Naive thymus-derived CD4-positive, alpha-beta T cell (primary cell): ENCODE measurements around the gene MED13L. TPM values are rescaled to one million over a fixed set of nuclear protein-coding genes. Genes with fewer than 3 reads are reported as not detected.
A peak's percentile ranks its signal among the peaks of the same experiment; 100 is the strongest.

Experiments
- ATAC-seq: fragments of 150-1000 bp; cut with Tn5 transposase; 2 replicates; pipeline ENCODE4 v1.10.0; 2021; ENCODE audit warnings: mild to moderate bottlenecking, moderate library complexity
- CTCF ChIA-PET: fragments of 350-600 bp; sonication (Branson Sonifier 250); formaldehyde crosslinking; loops from one replicate; lab custom pipeline; 2021; ENCODE audit warnings: antibody characterized with exemption; lab: Charles Lee
- POLR2A ChIA-PET: fragments of 350-600 bp; sonication (Branson Sonifier 250); formaldehyde crosslinking; loops from one replicate; lab custom pipeline; 2021; ENCODE audit warnings: antibody characterized with exemption, inconsistent platforms; lab: Charles Lee
- DNase-seq, 9 donors: peaks; one replicate each; pipeline versions ENCODE4 v3.0.0 to v3.0.0-alpha.2; 2020 to 2022; ENCODE audit warnings: mixed read lengths in 1 of 9
- H3K27ac ChIP-seq: one replicate; pipeline ENCODE4 v1.7.0; 2013; ENCODE audit warnings: mild to moderate bottlenecking, low read depth, low read length, moderate library complexity
- H3K27me3 ChIP-seq, 2 donors: one replicate each; pipeline ENCODE4 v1.7.0; 2013; ENCODE audit warnings: low read length in 2 of 2, mild to moderate bottlenecking in 2 of 2, moderate library complexity in 2 of 2; ENCODE audit not compliant: control insufficient read depth in 2 of 2, insufficient read depth in 2 of 2
- H3K36me3 ChIP-seq, 3 experiments: 1 replicate in 2 of 3; 2 replicates in 1 of 3; pipeline ENCODE4 v1.7.0; 2013; ENCODE audit warnings: low read length in 3 of 3, mild to moderate bottlenecking in 3 of 3, moderate library complexity in 1 of 3; ENCODE audit not compliant: insufficient read depth in 3 of 3, control insufficient read depth in 2 of 3
- H3K4me1 ChIP-seq, 2 donors: one replicate each; pipeline ENCODE4 v1.7.0; 2013; ENCODE audit warnings: low read length in 2 of 2, mild to moderate bottlenecking in 2 of 2, moderate library complexity in 1 of 2; ENCODE audit not compliant: control insufficient read depth in 2 of 2, insufficient read depth in 2 of 2
- H3K4me3 ChIP-seq: 2 replicates; pipeline ENCODE4 v1.7.0; 2013; ENCODE audit warnings: mild to moderate bottlenecking, low read length
- H3K9me3 ChIP-seq, 3 experiments: 1 replicate in 2 of 3; 2 replicates in 1 of 3; pipeline ENCODE4 v1.7.0; 2013; ENCODE audit warnings: low read length in 3 of 3; ENCODE audit not compliant: control insufficient read depth in 2 of 3
- H3K27ac Mint-ChIP-seq, 9 donors: one replicate each; pipeline ENCODE4 v1.8.0; 2020 to 2022; ENCODE audit warnings: mixed read lengths in 9 of 9, mild to moderate bottlenecking in 8 of 9, moderate library complexity in 5 of 9, inconsistent platforms in 2 of 9
- H3K27me3 Mint-ChIP-seq, 5 donors: one replicate each; pipeline ENCODE4 v1.8.0; 2021 to 2022; ENCODE audit warnings: mixed read lengths in 5 of 5, mild to moderate bottlenecking in 1 of 5
- H3K36me3 Mint-ChIP-seq, 5 donors: one replicate each; pipeline ENCODE4 v1.8.0; 2020 to 2022; ENCODE audit warnings: mixed read lengths in 5 of 5, mild to moderate bottlenecking in 3 of 5, inconsistent platforms in 1 of 5
- H3K4me1 Mint-ChIP-seq, 7 donors: one replicate each; pipeline ENCODE4 v1.8.0; 2020 to 2022; ENCODE audit warnings: mixed read lengths in 7 of 7, mild to moderate bottlenecking in 3 of 7, inconsistent platforms in 1 of 7
- H3K4me3 Mint-ChIP-seq, 10 donors: one replicate each; pipeline ENCODE4 v1.8.0; 2020 to 2022; ENCODE audit warnings: mild to moderate bottlenecking in 10 of 10, mixed read lengths in 10 of 10, moderate library complexity in 6 of 10, inconsistent platforms in 2 of 10
- H3K9me3 Mint-ChIP-seq, 11 donors: one replicate each; pipeline ENCODE4 v1.8.0; 2020 to 2022; ENCODE audit warnings: mixed read lengths in 11 of 11, mild to moderate bottlenecking in 4 of 11, inconsistent platforms in 1 of 11, moderate library complexity in 1 of 11
- intact Hi-C, 2 donors: fragments of 100-400 bp; cut with micrococcal nuclease; formaldehyde crosslinking; loops; one replicate each; pipeline ENCODE4 v1.15.1; 2023
- polyA plus RNA-seq, 2 donors: library from polyadenylated mRNA; unstranded; fragments of 300-500 nt; fragmentation: Illumina TruSeq; gene quantifications; one replicate each; pipeline ENCODE4 v1.2.3, GENCODE V29; 2021
- total RNA-seq, 6 experiments: library from RNA in 5 of 6; stranded (reverse) in 5 of 6; gene quantifications; 1 replicate in 5 of 6; 2 replicates in 1 of 6; pipeline ENCODE4 v1.2.3 and lab custom pipeline; 2021 to 2026

The MED13L gene
- total and polyA plus RNA-seq, 7 experiments from 2014 or later = 8.3 to 283 (median 155) TPM

GRCh38 chr12:116299665-116300328 is 22.3 kb upstream of the MED13L start:
- CTCF ChIA-PET = no interaction called here
- H3K4me1 Mint-ChIP-seq = peaks cover 0 to 11% (median 0%) of the 10 kb centered on the region in 7 donors

GRCh38 chr12:116299064-116299463 is 21.6 kb upstream of the MED13L start:
- Histone ChIP-seq H3K27ac (no peak overlapping the region), H3K9me3 (no peaks in the 10 kb centered on the region), H3K36me3 (no peaks in the 10 kb centered on the region), H3K4me1 (no peaks in the 10 kb centered on the region), H3K27me3 (no peaks in the 10 kb centered on the region), H3K4me3 (no peak overlapping the region)
- Mint-ChIP-seq H3K4me3 (no peak overlapping the region), H3K27ac (no peak overlapping the region), H3K9me3 (peaks cover 0 to 9% (median 0%) of the 10 kb centered on the region in 11 donors), H3K27me3 (peaks cover 0 to 34% (median 4%) of the 10 kb centered on the region in 5 donors), H3K36me3 (peaks cover 0 to 3% (median 0%) of the 10 kb centered on the region in 5 donors), H3K4me1 (peaks cover 0 to 11% (median 0%) of the 10 kb centered on the region in 7 donors)
- intact Hi-C loops = no loop called here
- POLR2A ChIA-PET = no interaction called here
- CTCF ChIA-PET = no interaction called here
- DNase-seq = no peak
- ATAC-seq = peak; percentile 36

More at GRCh38 chr12:116299665-116300328, 22.3 kb upstream of the MED13L start:
- Histone ChIP-seq H3K27ac (no peak overlapping the region), H3K36me3 (no peaks in the 10 kb centered on the region), H3K4me1 (no peaks in the 10 kb centered on the region), H3K4me3 (no peak overlapping the region), H3K27me3 (no peaks in the 10 kb centered on the region), H3K9me3 (no peaks in the 10 kb centered on the region)
- DNase-seq (no peak), ATAC-seq (no peak)
- Mint-ChIP-seq H3K4me3 (no peak overlapping the region), H3K36me3 (peaks cover 0 to 3% (median 0%) of the 10 kb centered on the region in 5 donors), H3K9me3 (peaks cover 0 to 9% (median 0%) of the 10 kb centered on the region in 11 donors), H3K27me3 (peaks cover 0 to 31% (median 4%) of the 10 kb centered on the region in 5 donors), H3K27ac (no peak overlapping the region)
- POLR2A ChIA-PET = no interaction called here
- intact Hi-C loops = no loop called here

DNA sequence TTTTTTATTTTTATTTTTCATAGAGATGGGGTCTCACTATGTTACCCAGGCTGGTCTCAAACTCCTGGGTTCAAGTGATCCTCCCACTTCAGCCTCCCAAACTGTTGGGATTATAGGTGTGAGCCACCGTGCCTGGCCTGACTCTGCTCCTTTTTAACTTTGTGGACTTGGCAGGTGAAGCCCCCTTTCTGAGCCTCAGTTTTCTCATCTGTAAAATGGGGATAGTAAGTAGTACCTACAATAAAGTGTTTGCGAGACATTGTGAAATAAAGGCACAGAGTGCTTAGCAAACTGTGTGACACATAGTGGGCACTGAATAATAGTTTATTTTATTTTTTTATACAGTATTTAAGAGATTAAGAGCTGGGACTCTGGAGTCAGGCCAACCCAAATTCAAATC is 21.1 kb upstream of the MED13L start:
- Mint-ChIP-seq H3K27me3 (peaks cover 0 to 39% (median 4%) of the 10 kb centered on the region in 5 donors), H3K4me1 (peaks cover 0 to 11% (median 0%) of the 10 kb centered on the region in 7 donors), H3K27ac (no peak overlapping the region), H3K36me3 (peaks cover 0 to 3% (median 0%) of the 10 kb centered on the region in 5 donors), H3K4me3 (no peak overlapping the region), H3K9me3 (peaks cover 0 to 9% (median 0%) of the 10 kb centered on the region in 11 donors)
- Histone ChIP-seq H3K27ac (no peak overlapping the region), H3K9me3 (no peaks in the 10 kb centered on the region), H3K4me3 (no peak overlapping the region), H3K4me1 (no peaks in the 10 kb centered on the region), H3K27me3 (no peaks in the 10 kb centered on the region), H3K36me3 (no peaks in the 10 kb centered on the region)
- POLR2A ChIA-PET = interaction anchor here (0.6 kb wide), 1 partner anchor 22 kb away, joined by 3 read pairs; no protein-coding TSS in a partner anchor
- DNase-seq (no peak), ATAC-seq (no peak)
- intact Hi-C loops = no loop called here
- CTCF ChIA-PET = no interaction called here

GRCh38 chr12:116297224-116297834 is 19.8 kb upstream of the MED13L start:
- Mint-ChIP-seq H3K9me3 (peaks cover 0 to 9% (median 0%) of the 10 kb centered on the region in 11 donors), H3K36me3 (peaks cover 0 to 3% (median 0%) of the 10 kb centered on the region in 5 donors), H3K27me3 (peaks cover 0 to 37% (median 4%) of the 10 kb centered on the region in 5 donors), H3K4me1 (peaks cover 0 to 11% (median 0%) of the 10 kb centered on the region in 7 donors), H3K27ac (no peak overlapping the region), H3K4me3 (no peak overlapping the region)
- ATAC-seq = no peak
- Histone ChIP-seq H3K36me3 (no peaks in the 10 kb centered on the region), H3K4me1 (no peaks in the 10 kb centered on the region), H3K27ac (no peak overlapping the region), H3K27me3 (no peaks in the 10 kb centered on the region), H3K4me3 (no peak overlapping the region), H3K9me3 (no peaks in the 10 kb centered on the region)
- intact Hi-C loops = no loop called here
- POLR2A ChIA-PET = no interaction called here
- CTCF ChIA-PET = no interaction called here
- DNase-seq = no peak

DNA sequence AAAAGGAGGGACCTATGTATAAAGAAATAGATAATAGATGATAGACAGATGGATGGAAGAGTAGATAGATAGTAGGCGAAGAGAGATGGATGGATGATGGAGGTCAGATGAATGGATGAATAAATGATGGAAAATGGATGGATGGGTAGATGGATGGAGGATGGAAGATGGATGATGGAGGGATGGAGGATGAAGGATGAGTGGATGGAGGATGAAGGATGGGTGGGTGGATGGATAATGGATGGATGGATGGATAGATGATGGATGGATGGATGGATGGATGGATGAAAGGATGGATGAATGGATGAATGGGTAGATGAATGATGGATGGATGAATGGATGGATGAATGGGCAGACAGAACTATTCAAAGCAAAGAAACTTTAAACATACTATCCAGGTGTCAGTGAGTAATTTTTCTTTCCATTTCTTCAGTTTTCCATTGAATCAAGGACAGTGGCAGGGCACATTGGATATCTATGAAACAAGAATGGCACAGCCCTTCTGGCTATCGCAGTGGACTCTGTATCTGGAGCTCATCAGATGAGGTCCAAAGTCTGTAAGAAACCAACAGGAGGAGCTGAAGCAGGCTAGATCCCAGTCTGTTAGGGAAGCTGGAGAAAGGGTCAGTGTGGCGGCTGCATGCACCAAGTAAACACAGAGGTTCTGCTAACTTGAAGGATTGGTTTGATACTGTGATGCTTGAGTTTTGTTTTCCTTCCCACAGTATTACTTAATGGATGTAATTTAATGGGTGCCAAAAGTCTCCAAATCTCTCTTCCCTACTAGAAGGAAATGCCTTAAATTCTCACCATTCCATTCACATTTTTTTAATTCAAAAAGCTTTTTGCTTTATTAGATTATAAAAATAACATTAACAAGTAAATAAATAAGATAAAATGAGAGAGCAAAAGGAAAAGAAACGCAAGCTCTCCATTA is 18.1 kb upstream of the MED13L start:
- H3K4me1 Mint-ChIP-seq = peaks cover 0 to 11% (median 0%) of the 10 kb centered on the region in 7 donors
- ATAC-seq = no peak

DNA sequence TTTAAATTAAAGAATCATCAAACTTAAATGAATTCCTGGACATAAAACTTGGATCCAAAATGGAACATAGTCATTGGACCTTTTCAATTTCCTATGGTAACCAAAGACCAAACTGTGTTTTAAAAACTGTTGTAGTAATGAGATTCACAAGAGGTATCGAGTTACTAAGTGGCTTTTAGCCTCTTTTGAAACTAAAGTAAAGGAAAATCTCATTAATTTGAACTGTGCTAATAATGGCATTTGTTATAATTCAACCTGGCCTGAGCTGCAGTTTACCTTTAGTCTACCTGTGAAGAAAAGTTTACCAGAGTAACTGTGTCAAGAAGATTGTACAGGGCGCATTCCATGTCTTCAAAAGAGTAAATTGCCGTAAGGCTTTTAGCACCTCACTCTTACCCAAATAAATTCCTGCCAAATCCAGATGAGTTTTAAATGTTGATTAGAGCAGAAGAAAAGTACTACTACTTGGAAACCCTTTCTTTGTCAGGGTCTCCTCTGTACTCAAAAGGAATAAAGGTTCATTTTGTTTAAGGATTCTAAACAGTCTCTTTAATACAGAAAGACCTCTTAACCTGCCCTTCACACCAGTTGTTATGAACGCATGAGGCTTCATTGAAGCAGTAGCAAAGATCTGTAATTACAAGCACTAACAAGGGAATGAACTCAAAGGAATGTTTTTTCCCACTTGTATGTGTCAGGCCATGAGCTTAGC is 17.1 kb upstream of the MED13L start:
- ATAC-seq = no peak
- intact Hi-C loops = no loop called here

More for the DNA sequence above, 18.1 kb upstream of the MED13L start:
- H3K27ac ChIP-seq = no peak overlapping the region
- peaks cover 0 to 9% (median 0%) of the 10 kb centered on the region in 11 donors for H3K9me3 Mint-ChIP-seq
- peaks cover 0 to 3% (median 0%) of the 10 kb centered on the region in 5 donors for H3K36me3 Mint-ChIP-seq
- intact Hi-C loops = no loop called here
- CTCF ChIA-PET = interaction anchor here (0.6 to 0.7 kb wide), 2 partner anchors 24 to 55 kb away, joined by 3 read pairs; no protein-coding TSS in a partner anchor
- H3K9me3 ChIP-seq = no peaks in the 10 kb centered on the region
- DNase-seq = no peak
- H3K4me3 ChIP-seq = no peak overlapping the region
- POLR2A ChIA-PET = interaction anchor here (0.7 kb wide), 1 partner anchor 154 kb away, joined by 3 read pairs; no protein-coding TSS in a partner anchor
- H3K27me3 ChIP-seq = no peaks in the 10 kb centered on the region
- no peak overlapping the region for H3K4me3 Mint-ChIP-seq
- H3K4me1 ChIP-seq = no peaks in the 10 kb centered on the region
- no peaks in the 10 kb centered on the region for H3K36me3 ChIP-seq
- H3K27me3 Mint-ChIP-seq = peaks cover 0 to 37% (median 4%) of the 10 kb centered on the region in 5 donors
- H3K27ac Mint-ChIP-seq = no peak overlapping the region

More for the DNA sequence above, 17.1 kb upstream of the MED13L start:
- Mint-ChIP-seq H3K9me3 (peaks cover 0 to 9% (median 0%) of the 10 kb centered on the region in 11 donors), H3K4me1 (peaks cover 0 to 11% (median 0%) of the 10 kb centered on the region in 7 donors), H3K4me3 (no peak overlapping the region), H3K27me3 (peaks cover 0 to 33% (median 4%) of the 10 kb centered on the region in 5 donors), H3K27ac (no peak overlapping the region), H3K36me3 (peaks cover 0 to 3% (median 0%) of the 10 kb centered on the region in 5 donors)
- no peak overlapping the region for H3K27ac ChIP-seq
- no peaks in the 10 kb centered on the region for H3K9me3 ChIP-seq
- ChIA-PET POLR2A (no interaction called here), CTCF (no interaction called here)
- H3K4me1 ChIP-seq = no peaks in the 10 kb centered on the region
- H3K4me3 ChIP-seq = no peak overlapping the region
- no peak for DNase-seq
- no peaks in the 10 kb centered on the region for H3K36me3 ChIP-seq
- no peaks in the 10 kb centered on the region for H3K27me3 ChIP-seq
